Brain pericyte (primary cell): ENCODE measurements around the gene ROM1.

ENCODE experiments used
- DNase-seq: peaks from one replicate; pipeline ENCODE4 v3.0.0-alpha.2; 2012; ENCODE audit warnings: low read depth, low spot score

Gene ROM1

GRCh38 chr11:62588966-62589637, 24.0 kb upstream of the ROM1 start:
- no peak for DNase-seq

- DNase-seq = peak; percentile 98
Observed at GRCh38 chr11:62591448-62592145, 21.5 kb upstream of the ROM1 start, which contains the start of gene TUT1. TSS of gene TUT1 (minus strand) at chr11:62591523. CDS start at chr11:62591485, 38 bp downstream.

GRCh38 chr11:62592146-62592815, 20.8 kb upstream of the ROM1 start:
- DNase-seq = no peak

- DNase-seq = no peak
Observed at GRCh38 chr11:62592989-62593421, 20.1 kb upstream of the ROM1 start.

- DNase-seq = no peak
Observed at GRCh38 chr11:62593434-62594044, 19.5 kb upstream of the ROM1 start.

- DNase-seq = no peak
Observed at GRCh38 chr11:62595124-62595523, 17.9 kb upstream of the ROM1 start.

GRCh38 chr11:62599069-62599696, 13.9 kb upstream of the ROM1 start:
- peak; percentile 92 for DNase-seq

GRCh38 chr11:62599901-62600300, 13.2 kb upstream of the ROM1 start:
- DNase-seq = no peak

GRCh38 chr11:62600367-62601121, 12.5 kb upstream of the ROM1 start:
- no peak for DNase-seq

GRCh38 chr11:62601122-62601371, 12.0 kb upstream of the ROM1 start:
- no peak for DNase-seq

- DNase-seq = peak; percentile 97
Observed at GRCh38 chr11:62601372-62602140, 11.5 kb upstream of the ROM1 start, which contains the start of gene MTA2. TSS of gene MTA2 (minus strand) at chr11:62601865. CDS start at chr11:62601450, 415 bp downstream.

- no peak for DNase-seq
Observed at GRCh38 chr11:62602141-62603071, 10.7 kb upstream of the ROM1 start.

GRCh38 chr11:62603072-62603408, 10.0 kb upstream of the ROM1 start:
- no peak for DNase-seq

GRCh38 chr11:62603776-62604299, 9.2 kb upstream of the ROM1 start:
- no peak for DNase-seq

- DNase-seq = no peak
Observed at GRCh38 chr11:62604460-62605120, 8.5 kb upstream of the ROM1 start.

- no peak for DNase-seq
Observed at GRCh38 chr11:62605467-62605866, 7.6 kb upstream of the ROM1 start.

- no peak for DNase-seq
Observed at GRCh38 chr11:62605902-62606301, 7.2 kb upstream of the ROM1 start.

GRCh38 chr11:62607714-62608113, 5.3 kb upstream of the ROM1 start:
- no peak for DNase-seq

- no peak for DNase-seq
Observed at GRCh38 chr11:62608776-62609175, 4.3 kb upstream of the ROM1 start.
